ENCODE results near the gene FCAMR.

FCAMR gene

GRCh38 chr1:206941766-206942418, 28.4 kb downstream of the FCAMR start:
- DNase-seq (ENCODE audit: insufficient read length) (no peak), FAIRE-seq (no peak)
- TF ChIP-seq TAF1 (IDR thresholded peaks at IDR 0.05; ENCODE audit: borderline replicate concordance, low read depth, low read length) (no peak), POLR2AphosphoS5 (IDR thresholded peaks at IDR 0.05; ENCODE audit: low read depth, low read length) (no peak), POLR2A (IDR thresholded peaks at IDR 0.05; ENCODE audit: low read depth, low read length) (no peak)

- TF ChIP-seq TAF1 (IDR thresholded peaks at IDR 0.05; ENCODE audit: borderline replicate concordance, low read depth, low read length), result no peak
- TF ChIP-seq POLR2AphosphoS5 (IDR thresholded peaks at IDR 0.05; ENCODE audit: low read depth, low read length), result no peak
- no peak for TF ChIP-seq POLR2A (IDR thresholded peaks at IDR 0.05; ENCODE audit: low read depth, low read length)
- DNase-seq (ENCODE audit: insufficient read length) (no peak), FAIRE-seq (no peak)
Observed at GRCh38 chr1:206940588-206940936, 29.7 kb downstream of the FCAMR start.

- no peak for DNase-seq (ENCODE audit: insufficient read length)
- no peak for TF ChIP-seq POLR2AphosphoS5 (IDR thresholded peaks at IDR 0.05; ENCODE audit: low read depth, low read length)
- no peak for TF ChIP-seq POLR2A (IDR thresholded peaks at IDR 0.05; ENCODE audit: low read depth, low read length)
- TF ChIP-seq TAF1 (IDR thresholded peaks at IDR 0.05; ENCODE audit: borderline replicate concordance, low read depth, low read length), result no peak
- FAIRE-seq, result no peak
Observed at GRCh38 chr1:206939841-206940587, 30.2 kb downstream of the FCAMR start.

- TF ChIP-seq POLR2AphosphoS5 (IDR thresholded peaks at IDR 0.05; ENCODE audit: low read depth, low read length) (no peak), POLR2A (IDR thresholded peaks at IDR 0.05; ENCODE audit: low read depth, low read length) (no peak), TAF1 (IDR thresholded peaks at IDR 0.05; ENCODE audit: borderline replicate concordance, low read depth, low read length) (no peak)
- no peak for FAIRE-seq
- DNase-seq (ENCODE audit: insufficient read length), result no peak
Observed at GRCh38 chr1:206939131-206939530, 31.1 kb downstream of the FCAMR start.

- TF ChIP-seq POLR2A (IDR thresholded peaks at IDR 0.05; ENCODE audit: low read depth, low read length), result no peak
- no peak for TF ChIP-seq POLR2AphosphoS5 (IDR thresholded peaks at IDR 0.05; ENCODE audit: low read depth, low read length)
- no peak for TF ChIP-seq TAF1 (IDR thresholded peaks at IDR 0.05; ENCODE audit: borderline replicate concordance, low read depth, low read length)
- FAIRE-seq, result no peak
- no peak for DNase-seq (ENCODE audit: insufficient read length)
Observed at GRCh38 chr1:206937425-206937824, 32.8 kb downstream of the FCAMR start.

- no peak for FAIRE-seq
Observed at GRCh38 chr1:206935491-206936067, 34.7 kb downstream of the FCAMR start.

GRCh38 chr1:206933333-206933945, 36.8 kb downstream of the FCAMR start:
- FAIRE-seq, result peak; percentile 48
- DNase-seq (ENCODE audit: insufficient read length), result peak; percentile 58
- no peak for TF ChIP-seq POLR2A (IDR thresholded peaks at IDR 0.05; ENCODE audit: low read depth, low read length)
- no peak for TF ChIP-seq POLR2AphosphoS5 (IDR thresholded peaks at IDR 0.05; ENCODE audit: low read depth, low read length)
- no peak for TF ChIP-seq TAF1 (IDR thresholded peaks at IDR 0.05; ENCODE audit: borderline replicate concordance, low read depth, low read length)

More at GRCh38 chr1:206935491-206936067, 34.7 kb downstream of the FCAMR start:
- TF ChIP-seq TAF1 (IDR thresholded peaks at IDR 0.05; ENCODE audit: borderline replicate concordance, low read depth, low read length), result no peak
- no peak for TF ChIP-seq POLR2AphosphoS5 (IDR thresholded peaks at IDR 0.05; ENCODE audit: low read depth, low read length)
- no peak for DNase-seq (ENCODE audit: insufficient read length)

- TF ChIP-seq TAF1 (IDR thresholded peaks at IDR 0.05; ENCODE audit: borderline replicate concordance, low read depth, low read length) (no peak), POLR2A (IDR thresholded peaks at IDR 0.05; ENCODE audit: low read depth, low read length) (no peak), POLR2AphosphoS5 (IDR thresholded peaks at IDR 0.05; ENCODE audit: low read depth, low read length) (no peak)
- no peak for DNase-seq (ENCODE audit: insufficient read length)
- FAIRE-seq, result no peak
Observed at GRCh38 chr1:206932177-206932576, 38.1 kb downstream of the FCAMR start.

- TF ChIP-seq TAF1 (IDR thresholded peaks at IDR 0.05; ENCODE audit: borderline replicate concordance, low read depth, low read length), result no peak
- TF ChIP-seq POLR2AphosphoS5 (IDR thresholded peaks at IDR 0.05; ENCODE audit: low read depth, low read length), result no peak
- no peak for TF ChIP-seq POLR2A (IDR thresholded peaks at IDR 0.05; ENCODE audit: low read depth, low read length)
- DNase-seq (ENCODE audit: insufficient read length) (peak; percentile 47), FAIRE-seq (peak; percentile 36)
Observed at GRCh38 chr1:206931709-206932108, 38.6 kb downstream of the FCAMR start.

GRCh38 chr1:206930210-206930798, 40.0 kb downstream of the FCAMR start:
- DNase-seq (ENCODE audit: insufficient read length) (peak; percentile 70), FAIRE-seq (peak; percentile 97)
- TF ChIP-seq POLR2A (IDR thresholded peaks at IDR 0.05; ENCODE audit: low read depth, low read length) (peak; percentile 55; the same call in 1 of the 2 replicates), POLR2AphosphoS5 (IDR thresholded peaks at IDR 0.05; ENCODE audit: low read depth, low read length) (peak; percentile 36; the same call in 1 of the 2 replicates), TAF1 (IDR thresholded peaks at IDR 0.05; ENCODE audit: borderline replicate concordance, low read depth, low read length) (no peak)

- TF ChIP-seq POLR2A (IDR thresholded peaks at IDR 0.05; ENCODE audit: low read depth, low read length) (no peak), POLR2AphosphoS5 (IDR thresholded peaks at IDR 0.05; ENCODE audit: low read depth, low read length) (no peak; the same call in 1 of the 2 replicates), TAF1 (IDR thresholded peaks at IDR 0.05; ENCODE audit: borderline replicate concordance, low read depth, low read length) (no peak)
- no peak for FAIRE-seq
- no peak for DNase-seq (ENCODE audit: insufficient read length)
Observed at GRCh38 chr1:206929524-206929923, 40.7 kb downstream of the FCAMR start.

All from GM12892 (cell line).